AG04450 (cell line): Measurements from ENCODE around the gene CYP4B1. TPM values are rescaled to one million over a fixed set of nuclear protein-coding genes. Genes with fewer than 3 reads are reported as not detected.

Source experiments
- CTCF ChIA-PET: fragments of 300-600, 350-600 bp; formaldehyde crosslinking; extraction: SDS; loops from one replicate; lab custom pipeline; 2022; ENCODE audit warnings: antibody characterized with exemption, inconsistent platforms; lab: Charles Lee
- POLR2A ChIA-PET: fragments of 350-600 bp; formaldehyde crosslinking; extraction: SDS; loops from one replicate; lab custom pipeline; 2021; ENCODE audit warnings: antibody characterized with exemption, inconsistent platforms; lab: Yijun Ruan, JAX
- DNase-seq: peaks from one replicate; pipeline ENCODE4 v3.0.0-alpha.2; 2011; ENCODE audit warnings: low read depth, low spot score
- H3K27ac ChIP-seq: one replicate; pipeline ENCODE4 v1.5.1; 2012; ENCODE audit warnings: low read depth, low read length, control low read depth
- H3K27me3 ChIP-seq: one replicate; pipeline ENCODE4 v1.6.0; 2012; ENCODE audit warnings: low read length; ENCODE audit not compliant: control insufficient read depth, insufficient read depth
- H3K4me3 ChIP-seq: 2 replicates; pipeline ENCODE4 v1.5.1; 2011; ENCODE audit warnings: mild to moderate bottlenecking, low read depth, low read length, control low read depth
- H3K9me3 ChIP-seq: 2 replicates; pipeline ENCODE4 v1.5.1; 2012; ENCODE audit warnings: low read length; ENCODE audit not compliant: control insufficient read depth, insufficient read depth
- polyA plus RNA-seq: library from polyadenylated mRNA; depleted of rRNA; stranded (reverse); fragments of >200 nt; gene quantifications from 2 replicates; pipeline ENCODE4 v1.2.3, GENCODE V29; 2011
- TF ChIP-seq, protein P1 (sequence below): IDR thresholded peaks from 2 replicates; pipeline ENCODE4 v1.5.1; 2011; ENCODE audit warnings: low read depth, low read length, control low read depth, inconsistent platforms

CYP4B1 gene
- polyA plus RNA-seq, 1 experiment: not detected

DNA sequence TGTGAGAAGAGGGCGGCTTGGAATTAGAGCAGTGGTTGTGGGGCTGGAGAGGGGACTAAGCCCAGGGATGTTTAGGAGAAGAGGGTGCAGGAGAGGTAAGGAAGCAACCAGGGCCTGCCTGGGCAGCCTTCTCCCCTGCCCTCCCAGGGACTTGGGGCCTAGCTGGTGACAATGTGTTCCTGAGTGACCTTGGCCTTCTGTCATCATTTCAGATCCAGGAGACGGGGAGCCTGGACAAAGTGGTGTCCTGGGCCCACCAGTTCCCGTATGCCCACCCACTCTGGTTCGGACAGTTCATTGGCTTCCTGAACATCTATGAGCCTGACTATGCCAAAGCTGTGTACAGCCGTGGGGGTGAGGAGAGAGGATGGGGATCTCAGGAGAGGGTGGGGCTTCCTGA, 11.8 kb downstream of the CYP4B1 start:
- H3K27me3 ChIP-seq: no peaks in the 10 kb centered on the region
- peaks cover 9% of the 10 kb centered on the region for H3K9me3 ChIP-seq
- POLR2A ChIA-PET: no interaction called here
- CTCF ChIA-PET: no interaction called here
- no peak overlapping the region for H3K4me3 ChIP-seq
- TF ChIP-seq, protein P1, sequence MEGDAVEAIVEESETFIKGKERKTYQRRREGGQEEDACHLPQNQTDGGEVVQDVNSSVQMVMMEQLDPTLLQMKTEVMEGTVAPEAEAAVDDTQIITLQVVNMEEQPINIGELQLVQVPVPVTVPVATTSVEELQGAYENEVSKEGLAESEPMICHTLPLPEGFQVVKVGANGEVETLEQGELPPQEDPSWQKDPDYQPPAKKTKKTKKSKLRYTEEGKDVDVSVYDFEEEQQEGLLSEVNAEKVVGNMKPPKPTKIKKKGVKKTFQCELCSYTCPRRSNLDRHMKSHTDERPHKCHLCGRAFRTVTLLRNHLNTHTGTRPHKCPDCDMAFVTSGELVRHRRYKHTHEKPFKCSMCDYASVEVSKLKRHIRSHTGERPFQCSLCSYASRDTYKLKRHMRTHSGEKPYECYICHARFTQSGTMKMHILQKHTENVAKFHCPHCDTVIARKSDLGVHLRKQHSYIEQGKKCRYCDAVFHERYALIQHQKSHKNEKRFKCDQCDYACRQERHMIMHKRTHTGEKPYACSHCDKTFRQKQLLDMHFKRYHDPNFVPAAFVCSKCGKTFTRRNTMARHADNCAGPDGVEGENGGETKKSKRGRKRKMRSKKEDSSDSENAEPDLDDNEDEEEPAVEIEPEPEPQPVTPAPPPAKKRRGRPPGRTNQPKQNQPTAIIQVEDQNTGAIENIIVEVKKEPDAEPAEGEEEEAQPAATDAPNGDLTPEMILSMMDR: no peak
- no peak for DNase-seq
- no peak overlapping the region for H3K27ac ChIP-seq

DNA sequence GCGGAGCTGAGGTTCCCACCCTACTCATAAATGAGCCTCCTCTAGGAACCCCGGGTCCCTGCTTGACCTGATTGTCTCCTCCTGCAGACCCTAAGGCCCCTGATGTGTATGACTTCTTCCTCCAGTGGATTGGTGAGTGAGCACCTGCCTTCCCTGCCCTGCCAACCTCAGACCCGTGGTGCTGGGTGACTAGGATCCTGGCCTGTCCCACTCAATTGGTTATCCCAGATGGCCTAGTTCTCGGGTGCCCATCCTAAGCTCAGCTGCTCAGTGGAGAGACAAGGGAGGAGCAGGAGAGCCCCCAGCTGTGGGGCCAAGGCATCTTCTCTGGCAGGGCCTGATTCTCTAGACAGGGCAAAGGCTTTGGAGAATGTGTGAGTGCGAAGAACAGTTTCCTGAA, 12.2 kb downstream of the CYP4B1 start:
- TF ChIP-seq, protein P1: no peak
- DNase-seq: no peak
- POLR2A ChIA-PET: no interaction called here
- Histone ChIP-seq H3K9me3 (peaks cover 9% of the 10 kb centered on the region), H3K4me3 (no peak overlapping the region), H3K27ac (no peak overlapping the region), H3K27me3 (no peaks in the 10 kb centered on the region)
- CTCF ChIA-PET: interaction anchor here (0.5 kb wide), 1 partner anchor 404 kb away, joined by 5 read pairs; no protein-coding TSS in a partner anchor

DNA sequence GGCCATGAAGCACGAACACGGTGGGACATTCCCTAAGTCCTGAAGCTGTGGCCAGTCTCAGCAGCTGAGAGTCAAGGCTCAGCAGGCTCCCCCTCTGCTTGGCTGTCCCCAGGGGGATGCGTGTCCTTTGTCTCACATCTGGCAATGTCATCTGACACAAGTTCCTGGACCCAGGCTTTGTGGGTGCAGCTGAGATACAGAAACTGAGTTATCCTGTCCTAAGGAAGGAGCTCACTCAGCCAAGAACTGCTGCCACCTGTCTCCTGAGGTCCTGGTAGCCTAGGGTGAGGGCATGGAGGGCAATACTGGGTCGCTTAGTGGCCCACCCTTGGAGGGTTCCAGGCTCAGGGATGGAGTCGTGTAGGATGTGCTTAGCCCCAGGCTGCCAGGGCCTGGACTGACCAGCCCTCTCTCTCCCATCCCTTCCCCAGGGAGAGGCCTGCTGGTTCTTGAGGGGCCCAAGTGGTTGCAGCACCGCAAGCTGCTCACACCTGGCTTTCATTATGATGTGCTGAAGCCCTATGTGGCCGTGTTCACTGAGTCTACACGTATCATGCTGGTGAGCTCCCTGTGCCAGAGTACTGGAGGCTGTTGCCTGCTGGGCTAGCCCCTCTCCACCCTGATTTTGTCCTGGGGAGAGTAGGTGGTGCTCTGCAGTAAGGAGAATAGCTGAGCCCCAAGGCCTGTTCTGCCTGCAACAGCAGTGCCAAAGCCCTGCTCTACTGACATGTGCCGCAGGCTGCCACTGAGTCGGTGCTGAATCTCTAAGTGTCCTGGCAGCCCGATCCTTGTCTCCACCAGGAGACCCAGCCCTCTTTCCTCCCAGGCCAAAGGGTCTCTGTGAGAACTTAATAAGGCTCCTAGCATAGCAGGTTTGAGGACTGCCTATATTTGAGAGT, 13.5 kb downstream of the CYP4B1 start:
- TF ChIP-seq, protein P1: no peak
- H3K27ac ChIP-seq: no peak overlapping the region
- no peak for DNase-seq
- no peaks in the 10 kb centered on the region for H3K27me3 ChIP-seq
- H3K9me3 ChIP-seq: peaks cover 9% of the 10 kb centered on the region
- ChIA-PET CTCF (no interaction called here), POLR2A (no interaction called here)
- H3K4me3 ChIP-seq: no peak overlapping the region

DNA sequence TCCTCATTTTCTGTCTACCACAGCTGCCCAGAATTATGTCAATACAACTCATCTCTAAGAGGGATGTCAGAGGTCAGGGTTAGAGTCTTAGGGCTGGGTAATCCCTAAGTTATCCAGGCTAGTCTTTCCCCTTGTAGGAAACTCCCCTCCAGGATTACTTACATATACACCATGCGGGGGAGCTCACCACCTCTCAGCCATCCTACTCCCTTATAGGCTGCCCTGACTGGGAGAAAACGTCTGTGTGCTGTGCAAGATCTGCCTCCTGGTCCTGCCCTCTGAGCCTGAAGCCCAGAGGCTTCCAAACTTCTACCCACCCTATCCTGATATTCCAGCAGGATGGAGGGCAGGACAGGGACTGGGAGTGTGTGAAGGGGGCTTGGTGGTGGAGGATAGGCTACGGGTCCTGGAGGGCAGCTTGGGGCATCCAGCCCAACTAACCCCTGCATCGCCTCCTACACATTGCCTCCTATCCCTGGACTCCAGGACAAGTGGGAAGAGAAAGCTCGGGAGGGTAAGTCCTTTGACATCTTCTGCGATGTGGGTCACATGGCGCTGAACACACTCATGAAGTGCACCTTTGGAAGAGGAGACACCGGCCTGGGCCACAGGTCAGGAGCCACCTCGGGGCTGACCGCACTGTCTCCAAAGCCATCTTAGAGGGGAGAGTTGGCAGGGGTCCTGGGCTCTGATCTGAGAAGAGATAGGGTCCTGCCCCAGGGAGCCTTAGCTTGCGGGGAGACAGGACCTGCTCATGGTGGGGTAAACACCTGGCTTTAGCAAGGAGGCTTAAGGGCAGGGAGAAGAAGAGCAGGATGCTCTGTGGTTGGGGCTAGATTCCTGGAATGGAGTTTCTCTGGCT, 14.4 kb downstream of the CYP4B1 start:
- peaks cover 9% of the 10 kb centered on the region for H3K9me3 ChIP-seq
- H3K4me3 ChIP-seq: no peak overlapping the region
- CTCF ChIA-PET: no interaction called here
- POLR2A ChIA-PET: no interaction called here
- DNase-seq: no peak
- no peaks in the 10 kb centered on the region for H3K27me3 ChIP-seq
- no peak overlapping the region for H3K27ac ChIP-seq
- TF ChIP-seq, protein P1: no peak
